Activated T-helper 17 cell treated with anti-CD3 and anti-CD28 coated beads, Interleukin-2, amount 50 U/mL, for 72 hours (primary cell): ENCODE measurements around the gene PILRA. TPM values are rescaled to one million over a fixed set of nuclear protein-coding genes. Genes with fewer than 3 reads are reported as not detected.
"Not testable (repeated sequence)": the region's sequence is repeated elsewhere in the genome, so short reads cannot be mapped to it uniquely, and the experiment has no call there.

Source experiments
- ATAC-seq: fragments of 150-1000 bp; cut with Tn5 transposase; replicated peaks from 2 replicates; pipeline ENCODE4 v1.10.0; 2021; ENCODE audit warnings: mild to moderate bottlenecking, moderate library complexity
- H3K27ac Mint-ChIP-seq: one replicate; pipeline ENCODE4 v1.8.0; 2022; ENCODE audit warnings: mixed read lengths
- H3K27me3 Mint-ChIP-seq: one replicate; pipeline ENCODE4 v1.8.0; 2022; ENCODE audit warnings: mixed read lengths
- H3K36me3 Mint-ChIP-seq: one replicate; pipeline ENCODE4 v1.8.0; 2022; ENCODE audit warnings: low read depth, mild to moderate bottlenecking, mixed read lengths
- H3K4me1 Mint-ChIP-seq: one replicate; pipeline ENCODE4 v1.8.0; 2022; ENCODE audit warnings: mixed read lengths
- H3K4me3 Mint-ChIP-seq: one replicate; pipeline ENCODE4 v1.8.0; 2022; ENCODE audit warnings: mild to moderate bottlenecking, mixed read lengths
- H3K9me3 Mint-ChIP-seq: one replicate; pipeline ENCODE4 v1.8.0; 2022; ENCODE audit warnings: mixed read lengths
- total RNA-seq, 2 donors: library from RNA; stranded (reverse); gene quantifications; one replicate each; pipeline ENCODE4 v1.2.3, GENCODE V29; 2022

The PILRA gene
- total RNA-seq, 2 donors from 2014 or later, result 2.7 to 7.0 TPM

- Mint-ChIP-seq H3K4me1 (no peaks in the 10 kb centered on the region), H3K4me3 (no peak overlapping the region), H3K27ac (no peak overlapping the region), H3K36me3 (no peaks in the 10 kb centered on the region), H3K27me3 (peaks cover 8% of the 10 kb centered on the region), H3K9me3 (no peaks in the 10 kb centered on the region)
- no peak for ATAC-seq
Observed at GRCh38 chr7:100380196-100380595, 6.9 kb downstream of the PILRA start.

- not testable (repeated sequence) for H3K27me3 Mint-ChIP-seq, H3K4me3 Mint-ChIP-seq, H3K9me3 Mint-ChIP-seq
Observed at GRCh38 chr7:100381531-100382233, 8.4 kb downstream of the PILRA start.

GRCh38 chr7:100382234-100382853, 9.1 kb downstream of the PILRA start:
- H3K27ac Mint-ChIP-seq, H3K4me1 Mint-ChIP-seq, H3K9me3 Mint-ChIP-seq, H3K27me3 Mint-ChIP-seq, H3K36me3 Mint-ChIP-seq, ATAC-seq, H3K4me3 Mint-ChIP-seq: not testable (repeated sequence)

More at GRCh38 chr7:100381531-100382233, 8.4 kb downstream of the PILRA start:
- not testable (repeated sequence) for H3K36me3 Mint-ChIP-seq, H3K27ac Mint-ChIP-seq, H3K4me1 Mint-ChIP-seq, ATAC-seq

- no peak for ATAC-seq
- Mint-ChIP-seq H3K4me1 (no peaks in the 10 kb centered on the region), H3K9me3 (no peaks in the 10 kb centered on the region), H3K36me3 (no peaks in the 10 kb centered on the region), H3K27ac (no peak overlapping the region), H3K4me3 (no peak overlapping the region), H3K27me3 (peaks cover 12% of the 10 kb centered on the region)
Observed at GRCh38 chr7:100384628-100385294, 11.5 kb downstream of the PILRA start.

GRCh38 chr7:100386940-100387339, 13.7 kb downstream of the PILRA start:
- peaks cover 19% of the 10 kb centered on the region for H3K27me3 Mint-ChIP-seq
- no peak overlapping the region for H3K27ac Mint-ChIP-seq
- ATAC-seq, result no peak
- no peaks in the 10 kb centered on the region for H3K9me3 Mint-ChIP-seq
- H3K36me3 Mint-ChIP-seq, result no peaks in the 10 kb centered on the region
- no peaks in the 10 kb centered on the region for H3K4me1 Mint-ChIP-seq
- H3K4me3 Mint-ChIP-seq, result no peak overlapping the region

GRCh38 chr7:100387695-100388094, 14.4 kb downstream of the PILRA start:
- Mint-ChIP-seq H3K27ac (no peak overlapping the region), H3K9me3 (no peaks in the 10 kb centered on the region)

GRCh38 chr7:100389437-100390088, 16.3 kb downstream of the PILRA start:
- Mint-ChIP-seq H3K4me1 (peaks cover 6% of the 10 kb centered on the region), H3K36me3 (no peaks in the 10 kb centered on the region), H3K27ac (no peak overlapping the region), H3K4me3 (no peak overlapping the region), H3K9me3 (no peaks in the 10 kb centered on the region), H3K27me3 (peaks cover 16% of the 10 kb centered on the region)
- ATAC-seq, result no peak

More at GRCh38 chr7:100387695-100388094, 14.4 kb downstream of the PILRA start:
- ATAC-seq, result no peak
- Mint-ChIP-seq H3K36me3 (no peaks in the 10 kb centered on the region), H3K4me1 (no peaks in the 10 kb centered on the region), H3K27me3 (peaks cover 19% of the 10 kb centered on the region), H3K4me3 (no peak overlapping the region)

GRCh38 chr7:100390286-100391009, 17.2 kb downstream of the PILRA start:
- Mint-ChIP-seq H3K27me3 (peaks cover 16% of the 10 kb centered on the region), H3K36me3 (no peaks in the 10 kb centered on the region), H3K27ac (no peak overlapping the region), H3K9me3 (no peaks in the 10 kb centered on the region), H3K4me3 (no peak overlapping the region), H3K4me1 (peaks cover 8% of the 10 kb centered on the region)
- no peak for ATAC-seq

- Mint-ChIP-seq H3K27me3 (peaks cover 20% of the 10 kb centered on the region), H3K9me3 (no peaks in the 10 kb centered on the region), H3K4me3 (no peak overlapping the region), H3K36me3 (no peaks in the 10 kb centered on the region), H3K27ac (no peak overlapping the region), H3K4me1 (peaks cover 23% of the 10 kb centered on the region)
- ATAC-seq, result no peak
Observed at GRCh38 chr7:100393233-100393905, 20.1 kb downstream of the PILRA start.

- no peak overlapping the region for H3K4me3 Mint-ChIP-seq
- ATAC-seq, result no peak
- no peaks in the 10 kb centered on the region for H3K36me3 Mint-ChIP-seq
Observed at GRCh38 chr7:100394077-100394476, 20.8 kb downstream of the PILRA start.

GRCh38 chr7:100396421-100396982, 23.2 kb downstream of the PILRA start:
- Mint-ChIP-seq H3K4me1 (peaks cover 26% of the 10 kb centered on the region), H3K36me3 (no peaks in the 10 kb centered on the region), H3K27ac (peak overlapping the region; percentile 91), H3K9me3 (no peaks in the 10 kb centered on the region), H3K4me3 (peak overlapping the region; percentile 74), H3K27me3 (peaks cover 11% of the 10 kb centered on the region)
- peak; percentile 97 for ATAC-seq

More at GRCh38 chr7:100394077-100394476, 20.8 kb downstream of the PILRA start:
- H3K9me3 Mint-ChIP-seq, result no peaks in the 10 kb centered on the region
- no peak overlapping the region for H3K27ac Mint-ChIP-seq
- peaks cover 26% of the 10 kb centered on the region for H3K4me1 Mint-ChIP-seq
- peaks cover 22% of the 10 kb centered on the region for H3K27me3 Mint-ChIP-seq

- ATAC-seq, result no peak
- Mint-ChIP-seq H3K4me1 (peaks cover 26% of the 10 kb centered on the region), H3K36me3 (no peaks in the 10 kb centered on the region), H3K9me3 (no peaks in the 10 kb centered on the region), H3K27ac (peak overlapping the region; percentile 91), H3K27me3 (peaks cover 11% of the 10 kb centered on the region), H3K4me3 (peak overlapping the region; percentile 74)
Observed at GRCh38 chr7:100397315-100398081, 24.2 kb downstream of the PILRA start.

GRCh38 chr7:100398239-100398638, 25.0 kb downstream of the PILRA start:
- H3K4me3 Mint-ChIP-seq, result no peak overlapping the region
- no peak overlapping the region for H3K27ac Mint-ChIP-seq
- H3K4me1 Mint-ChIP-seq, result peaks cover 26% of the 10 kb centered on the region
- no peak for ATAC-seq
- H3K9me3 Mint-ChIP-seq, result no peaks in the 10 kb centered on the region
- H3K36me3 Mint-ChIP-seq, result no peaks in the 10 kb centered on the region
- peaks cover 11% of the 10 kb centered on the region for H3K27me3 Mint-ChIP-seq
